HepG2 (cell line): ENCODE data around the gene MAGI1.

ENCODE experiments used
- BHLHE40 ChIP-seq: IDR thresholded peaks from 2 replicates; pipeline ENCODE4 v1.6.1; 2011; ENCODE audit warnings: low read length, improper control_type of control experiment
- ETV6 ChIP-seq: sonication (generic); formaldehyde crosslinking; conservative IDR thresholded peaks from 2 replicates; pipeline ENCODE4 v1.4.0; 2020; ENCODE audit warnings: missing genetic modification reagents
- HNF4A ChIP-seq: sonication (generic); formaldehyde crosslinking; IDR thresholded peaks from 2 replicates; pipeline ENCODE4 v1.4.0; 2020; ENCODE audit warnings: missing genetic modification reagents
- MAFK ChIP-seq, 2 experiments: IDR thresholded peaks in 1 of 2; conservative IDR thresholded peaks in 1 of 2; 2 replicates each; pipeline ENCODE4 v1.6.1; 2011; ENCODE audit warnings: improper control_type of control experiment in 2 of 2, low read length in 2 of 2
- POLR2AphosphoS5 ChIP-seq: IDR thresholded peaks from 2 replicates; pipeline ENCODE4 v1.6.1; 2012; ENCODE audit warnings: low read depth, low read length
- SNRNP70 ChIP-seq: fragments of 200-400 bp; formaldehyde crosslinking; IDR thresholded peaks from 2 replicates; pipeline ENCODE4 v1.6.1; 2017; ENCODE audit warnings: mild to moderate bottlenecking, low read depth, low read length, moderate library complexity
- TEAD2 ChIP-seq: sonication (generic); formaldehyde crosslinking; IDR thresholded peaks from 2 replicates; pipeline ENCODE4 v1.9.0; 2021; ENCODE audit warnings: missing genetic modification reagents
- YY1 ChIP-seq: IDR thresholded peaks from 2 replicates; pipeline ENCODE4 v1.6.1; 2011; ENCODE audit warnings: low read length, low read depth, moderate library complexity, mild to moderate bottlenecking; ENCODE audit not compliant: insufficient read depth, insufficient replicate concordance
- ZNF274 ChIP-seq: sonication (generic); formaldehyde crosslinking; IDR thresholded peaks from 2 replicates; pipeline ENCODE4 v1.5.1; 2020; ENCODE audit warnings: mild to moderate bottlenecking, missing genetic modification reagents
- ZNF446 ChIP-seq: sonication (generic); formaldehyde crosslinking; IDR thresholded peaks from 2 replicates; pipeline ENCODE4 v1.5.0; 2020; ENCODE audit warnings: mild to moderate bottlenecking, missing genetic modification reagents
- TF ChIP-seq, protein P1 (sequence below): IDR thresholded peaks from 2 replicates; pipeline ENCODE4 v1.6.1; 2012; ENCODE audit warnings: low read depth, low read length, improper control_type of control experiment
- TF ChIP-seq, protein P2 (sequence below): sonication (generic); formaldehyde crosslinking; IDR thresholded peaks from 2 replicates; pipeline ENCODE4 v1.5.0; 2020; ENCODE audit warnings: mild to moderate bottlenecking, missing genetic modification reagents, moderate library complexity
- TF ChIP-seq, protein P3 (sequence below): sonication (generic); formaldehyde crosslinking; IDR thresholded peaks from 2 replicates; pipeline ENCODE4 v1.8.1; 2023; ENCODE audit warnings: mild to moderate bottlenecking, missing genetic modification reagents

DNA sequence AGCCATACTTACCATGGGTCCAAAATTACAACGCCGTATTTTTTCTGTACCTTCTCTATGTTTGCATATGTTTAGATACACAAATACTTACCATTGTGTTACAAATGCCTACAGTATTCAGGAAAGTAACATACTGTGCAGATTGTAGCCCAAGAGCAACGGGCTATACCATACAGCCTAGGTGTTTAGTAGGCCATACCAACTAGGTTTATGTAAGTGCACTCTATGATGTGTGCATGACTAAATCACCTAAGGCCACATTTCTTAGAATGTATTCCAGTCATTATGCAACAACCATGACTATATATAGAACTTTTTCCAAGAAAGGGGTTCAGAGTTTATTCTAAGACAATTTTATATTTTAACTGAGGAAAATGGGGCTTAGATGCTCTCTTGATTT, 411.7 kb downstream of the MAGI1 start:
- TF ChIP-seq, protein P1, sequence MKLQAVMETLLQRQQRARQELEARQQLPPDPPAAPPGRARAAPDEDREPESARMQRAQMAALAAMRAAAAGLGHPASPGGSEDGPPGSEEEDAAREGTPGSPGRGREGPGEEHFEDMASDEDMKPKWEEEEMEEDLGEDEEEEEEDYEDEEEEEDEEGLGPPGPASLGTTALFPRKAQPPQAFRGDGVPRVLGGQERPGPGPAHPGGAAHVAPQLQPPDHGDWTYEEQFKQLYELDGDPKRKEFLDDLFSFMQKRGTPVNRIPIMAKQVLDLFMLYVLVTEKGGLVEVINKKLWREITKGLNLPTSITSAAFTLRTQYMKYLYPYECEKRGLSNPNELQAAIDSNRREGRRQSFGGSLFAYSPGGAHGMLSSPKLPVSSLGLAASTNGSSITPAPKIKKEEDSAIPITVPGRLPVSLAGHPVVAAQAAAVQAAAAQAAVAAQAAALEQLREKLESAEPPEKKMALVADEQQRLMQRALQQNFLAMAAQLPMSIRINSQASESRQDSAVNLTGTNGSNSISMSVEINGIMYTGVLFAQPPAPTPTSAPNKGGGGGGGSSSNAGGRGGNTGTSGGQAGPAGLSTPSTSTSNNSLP: no peak
- TF ChIP-seq SNRNP70 (no peak), ZNF446 (CRISPR knock-in tag) (no peak), ZNF274 (CRISPR knock-in tag) (no peak), TEAD2 (CRISPR knock-in tag) (no peak), POLR2AphosphoS5 (no peak), HNF4A (no peak), YY1 (no peak), BHLHE40 (no peak), ETV6 (CRISPR knock-in tag) (no peak), MAFK (conservative IDR thresholded peaks at IDR 0.05 in 1 of 2, IDR thresholded peaks at IDR 0.05 in 1 of 2; ENCODE audit: low read length in 2 of 2) (no peak)
- TF ChIP-seq, protein P2, sequence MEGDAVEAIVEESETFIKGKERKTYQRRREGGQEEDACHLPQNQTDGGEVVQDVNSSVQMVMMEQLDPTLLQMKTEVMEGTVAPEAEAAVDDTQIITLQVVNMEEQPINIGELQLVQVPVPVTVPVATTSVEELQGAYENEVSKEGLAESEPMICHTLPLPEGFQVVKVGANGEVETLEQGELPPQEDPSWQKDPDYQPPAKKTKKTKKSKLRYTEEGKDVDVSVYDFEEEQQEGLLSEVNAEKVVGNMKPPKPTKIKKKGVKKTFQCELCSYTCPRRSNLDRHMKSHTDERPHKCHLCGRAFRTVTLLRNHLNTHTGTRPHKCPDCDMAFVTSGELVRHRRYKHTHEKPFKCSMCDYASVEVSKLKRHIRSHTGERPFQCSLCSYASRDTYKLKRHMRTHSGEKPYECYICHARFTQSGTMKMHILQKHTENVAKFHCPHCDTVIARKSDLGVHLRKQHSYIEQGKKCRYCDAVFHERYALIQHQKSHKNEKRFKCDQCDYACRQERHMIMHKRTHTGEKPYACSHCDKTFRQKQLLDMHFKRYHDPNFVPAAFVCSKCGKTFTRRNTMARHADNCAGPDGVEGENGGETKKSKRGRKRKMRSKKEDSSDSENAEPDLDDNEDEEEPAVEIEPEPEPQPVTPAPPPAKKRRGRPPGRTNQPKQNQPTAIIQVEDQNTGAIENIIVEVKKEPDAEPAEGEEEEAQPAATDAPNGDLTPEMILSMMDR (CRISPR knock-in tag): no peak
- TF ChIP-seq, protein P3, sequence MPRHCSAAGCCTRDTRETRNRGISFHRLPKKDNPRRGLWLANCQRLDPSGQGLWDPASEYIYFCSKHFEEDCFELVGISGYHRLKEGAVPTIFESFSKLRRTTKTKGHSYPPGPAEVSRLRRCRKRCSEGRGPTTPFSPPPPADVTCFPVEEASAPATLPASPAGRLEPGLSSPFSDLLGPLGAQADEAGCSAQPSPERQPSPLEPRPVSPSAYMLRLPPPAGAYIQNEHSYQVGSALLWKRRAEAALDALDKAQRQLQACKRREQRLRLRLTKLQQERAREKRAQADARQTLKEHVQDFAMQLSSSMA (CRISPR knock-in tag): no peak
